Measurements from ENCODE around the gene SYT3.

GRCh38 chr19:50628146-50628545, 11.5 kb downstream of the SYT3 start:
- TF ChIP-seq POLR2A (IDR thresholded peaks at IDR 0.05) (no peak), CTCF (IDR thresholded peaks at IDR 0.05) (no peak)

All from lower leg skin (tissue), 3 donors.